Measurements from ENCODE around the gene RGS9BP. TPM values are rescaled to one million over a fixed set of nuclear protein-coding genes. Genes with fewer than 3 reads are reported as not detected.

The RGS9BP gene
- total and polyA plus RNA-seq, 2 of the 13 experiments (the other 11 are each of a cell fraction or from before 2014, with no cell fraction given) = 0.01 TPM; not detected in 1

GRCh38 chr19:32691291-32691951, 15.8 kb downstream of the RGS9BP start, which contains the start of gene NUDT19 (continued):
- 0 out of 2 replicates have a peak, but pooled peaks have one; percentile 18 for TF ChIP-seq FOSL2 (CRISPR knock-in tag; IDR thresholded peaks at IDR 0.05)
- TF ChIP-seq, protein P1, sequence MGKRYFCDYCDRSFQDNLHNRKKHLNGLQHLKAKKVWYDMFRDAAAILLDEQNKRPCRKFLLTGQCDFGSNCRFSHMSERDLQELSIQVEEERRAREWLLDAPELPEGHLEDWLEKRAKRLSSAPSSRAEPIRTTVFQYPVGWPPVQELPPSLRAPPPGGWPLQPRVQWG (CRISPR knock-in tag; IDR thresholded peaks at IDR 0.05; ENCODE audit: borderline replicate concordance, low read depth) = no peak
- peak; percentile 15; the same call in 1 of the 2 replicates for TF ChIP-seq ZSCAN25 (CRISPR knock-in tag; IDR thresholded peaks at IDR 0.05)
- TF ChIP-seq TRAFD1 (CRISPR knock-in tag; IDR thresholded peaks at IDR 0.05; ENCODE audit: borderline replicate concordance) = no peak
- TF ChIP-seq ZHX2 (IDR thresholded peaks at IDR 0.05; ENCODE audit: low read depth) = no peak; the same call in 1 of the 2 replicates
- no peak for TF ChIP-seq ZHX2 (CRISPR knock-in tag; IDR thresholded peaks at IDR 0.05; ENCODE audit: borderline replicate concordance)
- no peak for TF ChIP-seq SRSF4 (IDR thresholded peaks at IDR 0.05; ENCODE audit: low read depth, low read length, poor library complexity, severe bottlenecking)
- TF ChIP-seq, protein P2, sequence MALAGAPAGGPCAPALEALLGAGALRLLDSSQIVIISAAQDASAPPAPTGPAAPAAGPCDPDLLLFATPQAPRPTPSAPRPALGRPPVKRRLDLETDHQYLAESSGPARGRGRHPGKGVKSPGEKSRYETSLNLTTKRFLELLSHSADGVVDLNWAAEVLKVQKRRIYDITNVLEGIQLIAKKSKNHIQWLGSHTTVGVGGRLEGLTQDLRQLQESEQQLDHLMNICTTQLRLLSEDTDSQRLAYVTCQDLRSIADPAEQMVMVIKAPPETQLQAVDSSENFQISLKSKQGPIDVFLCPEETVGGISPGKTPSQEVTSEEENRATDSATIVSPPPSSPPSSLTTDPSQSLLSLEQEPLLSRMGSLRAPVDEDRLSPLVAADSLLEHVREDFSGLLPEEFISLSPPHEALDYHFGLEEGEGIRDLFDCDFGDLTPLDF (CRISPR knock-in tag; IDR thresholded peaks at IDR 0.05) = no peak
- TF ChIP-seq ZBTB42 (CRISPR knock-in tag; IDR thresholded peaks at IDR 0.05) = peak; percentile 61; the same call in 1 of the 2 replicates
- TF ChIP-seq ATF7-NPFF (CRISPR knock-in tag; IDR thresholded peaks at IDR 0.05; ENCODE audit: low read depth) = peak; percentile 20; the same call in 1 of the 2 replicates
- peak; percentile 78; the same call in 1 of the 2 replicates for TF ChIP-seq SAP130 (CRISPR knock-in tag; IDR thresholded peaks at IDR 0.05; ENCODE audit: low read depth)
- TF ChIP-seq GFI1 (CRISPR knock-in tag; IDR thresholded peaks at IDR 0.05; ENCODE audit: borderline replicate concordance) = no peak
- no peak for TF ChIP-seq PITX1 (CRISPR knock-in tag; IDR thresholded peaks at IDR 0.05)
- no peak for TF ChIP-seq SIX1 (CRISPR knock-in tag; IDR thresholded peaks at IDR 0.05; ENCODE audit: borderline replicate concordance)
- TF ChIP-seq ARHGAP35 (CRISPR knock-in tag; IDR thresholded peaks at IDR 0.05; ENCODE audit: borderline replicate concordance) = no peak
- TF ChIP-seq JDP2 (CRISPR knock-in tag; IDR thresholded peaks at IDR 0.05; ENCODE audit: borderline replicate concordance) = no peak
- TF ChIP-seq RBM39 (IDR thresholded peaks at IDR 0.05; ENCODE audit: low read depth, low read length, poor library complexity, severe bottlenecking) = peak; percentile 27
- no peak for TF ChIP-seq ZNF773 (CRISPR knock-in tag; IDR thresholded peaks at IDR 0.05; ENCODE audit: borderline replicate concordance)
- 0 out of 2 replicates have a peak, but pooled peaks have one; percentile 52 for TF ChIP-seq ZNF292 (CRISPR knock-in tag; IDR thresholded peaks at IDR 0.05; ENCODE audit: borderline replicate concordance, low read depth)

Data from HepG2 (cell line).